HEK293 (cell line): ENCODE measurements around the gene ZNF221.
A peak's percentile ranks its signal among the peaks of the same experiment; 100 is the strongest.

ENCODE experiments used
- GLI4 ChIP-seq: fragments of 450-650 bp; formaldehyde crosslinking; IDR thresholded peaks from 2 replicates; pipeline ENCODE4 v1.5.1; 2016; ENCODE audit warnings: missing biosample characterization, missing genetic modification characterization
- GLIS1 ChIP-seq: fragments of 450-650 bp; formaldehyde crosslinking; IDR thresholded peaks from 2 replicates; pipeline ENCODE4 v1.5.1; 2016; ENCODE audit warnings: missing biosample characterization, missing genetic modification characterization
- HOXD13 ChIP-seq: sonication (generic); formaldehyde crosslinking; IDR thresholded peaks from 2 replicates; pipeline ENCODE4 v1.8.0; 2022; ENCODE audit warnings: missing genetic modification reagents, borderline replicate concordance
- KLF10 ChIP-seq: fragments of 450-650 bp; IDR thresholded peaks from 2 replicates; pipeline ENCODE4 v1.5.1; 2018; ENCODE audit warnings: missing biosample characterization, mild to moderate bottlenecking, missing genetic modification characterization
- KLF9 ChIP-seq: fragments of 450-650 bp; formaldehyde crosslinking; IDR thresholded peaks from 2 replicates; pipeline ENCODE4 v1.5.1; 2016; ENCODE audit warnings: missing biosample characterization, missing genetic modification characterization, low read depth
- OSR2 ChIP-seq: fragments of 450-650 bp; formaldehyde crosslinking; IDR thresholded peaks from 2 replicates; pipeline ENCODE4 v1.5.1; 2016; ENCODE audit warnings: missing biosample characterization, missing genetic modification characterization
- PRDM1 ChIP-seq: fragments of 450-650 bp; formaldehyde crosslinking; IDR thresholded peaks from 2 replicates; pipeline ENCODE4; 2016; ENCODE audit warnings: missing biosample characterization, missing genetic modification characterization
- REPIN1 ChIP-seq: fragments of 450-650 bp; formaldehyde crosslinking; IDR thresholded peaks from 2 replicates; pipeline ENCODE4 v1.5.1; 2017; ENCODE audit warnings: missing biosample characterization, missing genetic modification characterization, low read depth
- SP3 ChIP-seq: fragments of 450-650 bp; formaldehyde crosslinking; IDR thresholded peaks from 2 replicates; pipeline ENCODE4 v1.5.1; 2016; ENCODE audit warnings: missing biosample characterization, missing genetic modification characterization
- TRIM28 ChIP-seq: IDR thresholded peaks from 2 replicates; pipeline ENCODE4 v1.6.1; 2011; ENCODE audit warnings: low read length, control low read depth, borderline replicate concordance
- ZBTB1 ChIP-seq: fragments of 450-650 bp; formaldehyde crosslinking; IDR thresholded peaks from 2 replicates; pipeline ENCODE4 v1.5.1; 2016; ENCODE audit warnings: missing biosample characterization, missing genetic modification characterization
- ZBTB11 ChIP-seq: fragments of 450-650 bp; formaldehyde crosslinking; conservative IDR thresholded peaks from 2 replicates; pipeline ENCODE4 v1.5.1; 2016; ENCODE audit warnings: low read depth, missing biosample characterization, missing genetic modification characterization
- ZNF114 ChIP-seq: fragments of 450-650 bp; formaldehyde crosslinking; IDR thresholded peaks from 2 replicates; pipeline ENCODE4 v1.5.0; 2017; ENCODE audit warnings: missing biosample characterization, missing genetic modification characterization
- ZNF121 ChIP-seq: fragments of 450-650 bp; formaldehyde crosslinking; IDR thresholded peaks from 2 replicates; pipeline ENCODE4 v1.5.1; 2016; ENCODE audit warnings: missing biosample characterization, missing genetic modification characterization
- ZNF138 ChIP-seq: fragments of 450-650 bp; formaldehyde crosslinking; IDR thresholded peaks from 2 replicates; pipeline ENCODE4 v1.5.1; 2016; ENCODE audit warnings: missing biosample characterization, missing genetic modification characterization, borderline replicate concordance
- ZNF169 ChIP-seq: fragments of 450-650 bp; formaldehyde crosslinking; IDR thresholded peaks from 2 replicates; pipeline ENCODE4 v1.5.1; 2016; ENCODE audit warnings: missing biosample characterization, missing genetic modification characterization
- ZNF221 ChIP-seq: fragments of 450-650 bp; formaldehyde crosslinking; IDR thresholded peaks from 2 replicates; pipeline ENCODE4 v1.5.1; 2017; ENCODE audit warnings: missing biosample characterization, missing genetic modification characterization, borderline replicate concordance
- ZNF248 ChIP-seq: fragments of 450-650 bp; formaldehyde crosslinking; IDR thresholded peaks from 2 replicates; pipeline ENCODE4 v1.5.1; 2017; ENCODE audit warnings: missing biosample characterization, missing genetic modification characterization
- ZNF335 ChIP-seq: fragments of 450-650 bp; formaldehyde crosslinking; conservative IDR thresholded peaks from 2 replicates; pipeline ENCODE4 v1.5.1; 2016; ENCODE audit warnings: missing biosample characterization, missing genetic modification characterization
- ZNF350 ChIP-seq: fragments of 450-650 bp; formaldehyde crosslinking; IDR thresholded peaks from 2 replicates; pipeline ENCODE4 v1.5.0; 2017; ENCODE audit warnings: missing biosample characterization, mild to moderate bottlenecking, missing genetic modification characterization
- ZNF354C ChIP-seq: fragments of 450-650 bp; formaldehyde crosslinking; IDR thresholded peaks from 2 replicates; pipeline ENCODE4 v1.5.1; 2016; ENCODE audit warnings: missing biosample characterization, missing genetic modification characterization, low read depth, borderline replicate concordance
- ZNF433 ChIP-seq: fragments of 450-650 bp; formaldehyde crosslinking; IDR thresholded peaks from 2 replicates; pipeline ENCODE4 v1.5.1; 2016; ENCODE audit warnings: missing biosample characterization, missing genetic modification characterization, low read depth
- ZNF449 ChIP-seq: fragments of 450-650 bp; formaldehyde crosslinking; IDR thresholded peaks from 2 replicates; pipeline ENCODE4 v1.5.1; 2017; ENCODE audit warnings: missing biosample characterization, mild to moderate bottlenecking, missing genetic modification characterization, moderate library complexity
- ZNF510 ChIP-seq: fragments of 450-650 bp; formaldehyde crosslinking; IDR thresholded peaks from 2 replicates; pipeline ENCODE4 v1.5.1; 2018; ENCODE audit warnings: mild to moderate bottlenecking, missing genetic modification characterization, missing biosample characterization; ENCODE audit not compliant: insufficient replicate concordance
- ZNF558 ChIP-seq: fragments of 450-650 bp; formaldehyde crosslinking; IDR thresholded peaks from 2 replicates; pipeline ENCODE4 v1.5.1; 2016; ENCODE audit warnings: missing biosample characterization, missing genetic modification characterization
- ZNF664 ChIP-seq: fragments of 450-650 bp; formaldehyde crosslinking; IDR thresholded peaks from 2 replicates; pipeline ENCODE4 v1.5.1; 2016; ENCODE audit warnings: missing biosample characterization, missing genetic modification characterization
- ZNF747 ChIP-seq: fragments of 450-650 bp; formaldehyde crosslinking; IDR thresholded peaks from 2 replicates; pipeline ENCODE4 v1.5.1; 2016; ENCODE audit warnings: missing biosample characterization, missing genetic modification characterization
- ZSCAN23 ChIP-seq: fragments of 450-650 bp; formaldehyde crosslinking; IDR thresholded peaks from 2 replicates; pipeline ENCODE4 v1.5.1; 2016; ENCODE audit warnings: missing biosample characterization, missing genetic modification characterization
- TF ChIP-seq, protein P1 (sequence below): fragments of 450-650 bp; formaldehyde crosslinking; IDR thresholded peaks from 2 replicates; pipeline ENCODE4 v1.5.1; 2016; ENCODE audit warnings: missing biosample characterization, missing genetic modification characterization
- TF ChIP-seq, protein P2 (sequence below): fragments of 450-650 bp; formaldehyde crosslinking; IDR thresholded peaks from 2 replicates; pipeline ENCODE4 v1.5.1; 2017; ENCODE audit warnings: missing biosample characterization, missing genetic modification characterization
- TF ChIP-seq, protein P3 (sequence below): fragments of 450-650 bp; formaldehyde crosslinking; IDR thresholded peaks from 2 replicates; pipeline ENCODE4 v1.5.1; 2016; ENCODE audit warnings: missing biosample characterization, missing genetic modification characterization
- TF ChIP-seq, protein P4 (sequence below): fragments of 450-650 bp; IDR thresholded peaks from 2 replicates; pipeline ENCODE4 v1.5.1; 2018; ENCODE audit warnings: missing biosample characterization, missing genetic modification characterization

Gene ZNF221

GRCh38 chr19:43934985-43935708, 15.9 kb upstream of the ZNF221 start, which contains the start of gene ZNF45 (continued):
- TF ChIP-seq ZBTB11 (tag by site-specific recombination) (peak; percentile 96), ZNF335 (tag by site-specific recombination) (peak; percentile 99), ZNF747 (tag by site-specific recombination) (no peak), HOXD13 (no peak), ZNF114 (no peak), ZNF248 (tag by site-specific recombination) (no peak), GLIS1 (peak; percentile 83), KLF9 (tag by site-specific recombination) (peak; percentile 99), OSR2 (no peak; the same call in 1 of the 2 replicates), ZNF664 (peak; percentile 9; the same call in 1 of the 2 replicates), ZSCAN23 (tag by site-specific recombination) (peak; percentile 74), ZNF121 (tag by site-specific recombination) (no peak), ZNF169 (tag by site-specific recombination) (no peak), ZBTB1 (tag by site-specific recombination) (no peak), PRDM1 (peak; percentile 41; the same call in 1 of the 2 replicates), ZNF449 (peak; percentile 85; the same call in 1 of the 2 replicates), ZNF558 (tag by site-specific recombination) (peak; percentile 70), KLF10 (tag by site-specific recombination) (peak; percentile 89), ZNF354C (no peak), ZNF350 (tag by site-specific recombination) (no peak), ZNF433 (tag by site-specific recombination) (no peak), ZNF221 (no peak), SP3 (peak; percentile 99), ZNF138 (tag by site-specific recombination) (no peak), REPIN1 (tag by site-specific recombination) (peak; percentile 88; the same call in 1 of the 2 replicates), TRIM28 (no peak), GLI4 (tag by site-specific recombination) (no peak), ZNF510 (tag by site-specific recombination) (no peak)
- TF ChIP-seq, protein P1, sequence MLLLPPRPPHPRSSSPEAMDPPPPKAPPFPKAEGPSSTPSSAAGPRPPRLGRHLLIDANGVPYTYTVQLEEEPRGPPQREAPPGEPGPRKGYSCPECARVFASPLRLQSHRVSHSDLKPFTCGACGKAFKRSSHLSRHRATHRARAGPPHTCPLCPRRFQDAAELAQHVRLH (tag by site-specific recombination): peak; percentile 94
- TF ChIP-seq, protein P2, sequence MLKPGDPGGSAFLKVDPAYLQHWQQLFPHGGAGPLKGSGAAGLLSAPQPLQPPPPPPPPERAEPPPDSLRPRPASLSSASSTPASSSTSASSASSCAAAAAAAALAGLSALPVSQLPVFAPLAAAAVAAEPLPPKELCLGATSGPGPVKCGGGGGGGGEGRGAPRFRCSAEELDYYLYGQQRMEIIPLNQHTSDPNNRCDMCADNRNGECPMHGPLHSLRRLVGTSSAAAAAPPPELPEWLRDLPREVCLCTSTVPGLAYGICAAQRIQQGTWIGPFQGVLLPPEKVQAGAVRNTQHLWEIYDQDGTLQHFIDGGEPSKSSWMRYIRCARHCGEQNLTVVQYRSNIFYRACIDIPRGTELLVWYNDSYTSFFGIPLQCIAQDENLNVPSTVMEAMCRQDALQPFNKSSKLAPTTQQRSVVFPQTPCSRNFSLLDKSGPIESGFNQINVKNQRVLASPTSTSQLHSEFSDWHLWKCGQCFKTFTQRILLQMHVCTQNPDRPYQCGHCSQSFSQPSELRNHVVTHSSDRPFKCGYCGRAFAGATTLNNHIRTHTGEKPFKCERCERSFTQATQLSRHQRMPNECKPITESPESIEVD (tag by site-specific recombination): 0 out of 2 replicates have a peak, but pooled peaks have one; percentile 13
- TF ChIP-seq, protein P3, sequence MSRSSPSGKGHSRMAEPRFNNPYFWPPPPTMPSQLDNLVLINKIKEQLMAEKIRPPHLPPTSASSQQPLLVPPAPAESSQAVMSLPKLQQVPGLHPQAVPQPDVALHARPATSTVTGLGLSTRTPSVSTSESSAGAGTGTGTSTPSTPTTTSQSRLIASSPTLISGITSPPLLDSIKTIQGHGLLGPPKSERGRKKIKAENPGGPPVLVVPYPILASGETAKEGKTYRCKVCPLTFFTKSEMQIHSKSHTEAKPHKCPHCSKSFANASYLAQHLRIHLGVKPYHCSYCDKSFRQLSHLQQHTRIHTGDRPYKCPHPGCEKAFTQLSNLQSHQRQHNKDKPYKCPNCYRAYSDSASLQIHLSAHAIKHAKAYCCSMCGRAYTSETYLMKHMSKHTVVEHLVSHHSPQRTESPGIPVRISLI (tag by site-specific recombination): no peak
- TF ChIP-seq, protein P4, sequence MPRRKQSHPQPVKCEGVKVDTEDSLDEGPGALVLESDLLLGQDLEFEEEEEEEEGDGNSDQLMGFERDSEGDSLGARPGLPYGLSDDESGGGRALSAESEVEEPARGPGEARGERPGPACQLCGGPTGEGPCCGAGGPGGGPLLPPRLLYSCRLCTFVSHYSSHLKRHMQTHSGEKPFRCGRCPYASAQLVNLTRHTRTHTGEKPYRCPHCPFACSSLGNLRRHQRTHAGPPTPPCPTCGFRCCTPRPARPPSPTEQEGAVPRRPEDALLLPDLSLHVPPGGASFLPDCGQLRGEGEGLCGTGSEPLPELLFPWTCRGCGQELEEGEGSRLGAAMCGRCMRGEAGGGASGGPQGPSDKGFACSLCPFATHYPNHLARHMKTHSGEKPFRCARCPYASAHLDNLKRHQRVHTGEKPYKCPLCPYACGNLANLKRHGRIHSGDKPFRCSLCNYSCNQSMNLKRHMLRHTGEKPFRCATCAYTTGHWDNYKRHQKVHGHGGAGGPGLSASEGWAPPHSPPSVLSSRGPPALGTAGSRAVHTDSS: no peak
